ENCODE results near the gene MUC6. TPM values are rescaled to one million over a fixed set of nuclear protein-coding genes. Genes with fewer than 3 reads are reported as not detected.

MUC6 gene
- total RNA-seq, 1 experiment from 2014 or later = not detected

DNA sequence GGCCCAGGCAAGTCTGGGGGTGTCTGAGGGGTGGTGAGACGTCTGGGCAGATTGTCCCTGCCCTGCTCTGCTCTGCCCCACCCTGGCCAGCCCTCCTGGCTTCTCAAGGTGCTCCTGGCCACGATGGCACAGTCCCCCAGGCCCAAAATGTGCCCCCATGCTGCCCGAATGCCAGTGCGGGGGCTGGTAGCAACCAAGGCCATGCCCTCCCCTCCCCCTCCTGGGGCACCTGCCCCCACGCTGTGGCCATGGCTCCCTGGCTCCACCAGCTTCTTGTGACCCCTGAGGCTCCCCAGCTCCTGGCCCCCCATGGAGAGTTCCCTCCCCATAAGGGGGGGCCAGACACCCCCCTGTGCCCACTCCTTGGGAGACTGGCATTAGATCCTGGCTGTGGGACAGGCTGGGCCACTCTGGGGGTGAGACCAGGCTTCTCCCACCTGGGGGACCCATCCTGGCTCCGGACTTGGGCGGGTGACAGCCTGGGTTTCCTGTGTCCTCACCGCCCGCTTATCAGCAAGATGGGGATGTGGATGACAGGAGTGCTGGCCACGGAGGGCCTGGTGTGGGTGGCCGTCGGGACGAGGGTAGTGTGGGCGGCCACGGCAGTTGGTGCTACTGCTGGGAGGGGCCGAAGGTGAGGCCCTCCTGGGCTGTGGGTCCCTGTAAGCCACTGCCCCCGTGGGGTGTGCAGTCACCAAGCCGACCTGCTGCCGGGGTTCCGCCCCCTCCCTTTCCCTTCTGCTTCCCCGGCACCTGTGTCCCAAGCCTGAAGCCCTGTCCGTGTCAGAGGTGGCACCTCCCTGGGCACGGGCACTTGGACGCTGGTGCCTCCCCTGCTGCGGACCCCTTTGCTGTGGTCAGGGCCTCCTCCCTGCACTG lies 15.9 kb upstream of the MUC6 start:
- no peak for DNase-seq (ENCODE audit: low read depth)

DNA sequence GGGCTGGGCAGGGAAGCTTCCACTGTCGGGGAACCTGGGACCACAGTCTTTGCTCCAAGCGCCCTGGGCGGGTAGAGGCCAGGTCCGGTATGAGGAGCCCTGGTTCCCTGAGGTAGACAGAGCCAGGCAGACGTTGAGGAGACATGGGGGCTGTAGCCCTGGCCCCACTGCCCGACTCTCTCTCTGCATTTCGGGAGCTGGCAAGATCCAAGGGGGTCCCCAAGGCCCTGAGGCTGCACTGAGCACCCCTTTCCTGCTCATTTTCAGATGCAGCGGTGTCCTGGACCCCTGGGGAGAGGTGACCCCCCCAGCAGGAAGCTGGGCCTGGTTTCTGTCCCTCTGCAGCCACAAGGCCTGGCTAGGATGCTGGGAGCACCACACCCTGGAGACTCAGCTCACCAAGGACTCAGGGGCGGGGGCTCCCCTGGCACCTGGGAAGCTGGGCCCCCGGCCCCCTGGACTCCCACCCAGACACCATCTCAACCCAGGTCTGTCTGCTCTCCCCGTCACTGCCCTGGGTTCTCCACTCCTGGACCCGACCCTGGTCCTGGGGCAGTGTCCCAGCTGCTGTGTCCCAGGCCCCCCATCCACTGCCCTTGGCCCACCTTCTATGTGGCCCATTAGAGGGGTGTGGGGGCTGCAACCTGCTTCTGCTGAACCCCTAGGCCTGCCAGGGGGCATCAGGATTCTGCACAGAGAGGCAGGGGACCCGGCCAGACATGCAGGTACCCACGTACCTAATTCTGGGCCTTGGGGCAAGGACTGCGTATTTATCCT lies 15.0 kb upstream of the MUC6 start:
- no peak for DNase-seq (ENCODE audit: low read depth)

GRCh38 chr11:1050581-1051355 lies 14.2 kb upstream of the MUC6 start:
- peak; percentile 74 for DNase-seq (ENCODE audit: low read depth)

- no peak for DNase-seq (ENCODE audit: low read depth)
Observed at GRCh38 chr11:1049911-1050580, 13.5 kb upstream of the MUC6 start.

DNA sequence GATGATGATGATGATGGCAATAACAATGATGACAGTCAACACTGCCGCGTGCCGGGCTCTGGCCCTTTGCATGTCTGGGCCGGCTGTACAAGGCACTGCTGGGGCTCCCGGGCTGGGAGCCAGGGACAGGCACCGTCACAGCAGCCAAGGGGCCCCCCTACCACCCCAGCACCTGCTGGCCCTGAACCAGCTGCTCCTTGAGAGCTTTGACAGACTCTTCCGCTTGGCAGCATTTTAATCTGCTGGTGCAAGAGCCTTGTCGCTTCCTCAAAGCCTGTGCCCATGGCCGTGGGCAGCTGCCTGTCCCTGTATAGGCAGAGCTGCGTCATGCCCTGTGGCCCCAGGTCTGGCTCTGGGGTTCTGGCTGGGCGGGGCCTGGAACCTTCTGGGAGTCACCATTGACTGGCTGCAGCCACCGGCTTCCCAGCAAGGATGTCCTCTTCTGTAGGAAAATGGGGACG lies 12.9 kb upstream of the MUC6 start:
- no peak for DNase-seq (ENCODE audit: low read depth)

- no peak for DNase-seq (ENCODE audit: low read depth)
Observed at GRCh38 chr11:1049071-1049405, 12.5 kb upstream of the MUC6 start.

- no peak for DNase-seq (ENCODE audit: low read depth)
Observed at GRCh38 chr11:1048375-1049070, 12.0 kb upstream of the MUC6 start.

GRCh38 chr11:1047595-1048156 lies 11.2 kb upstream of the MUC6 start:
- DNase-seq (ENCODE audit: low read depth) = no peak

- DNase-seq (ENCODE audit: low read depth) = no peak
Observed at GRCh38 chr11:1044160-1044559, 7.6 kb upstream of the MUC6 start.

DNA sequence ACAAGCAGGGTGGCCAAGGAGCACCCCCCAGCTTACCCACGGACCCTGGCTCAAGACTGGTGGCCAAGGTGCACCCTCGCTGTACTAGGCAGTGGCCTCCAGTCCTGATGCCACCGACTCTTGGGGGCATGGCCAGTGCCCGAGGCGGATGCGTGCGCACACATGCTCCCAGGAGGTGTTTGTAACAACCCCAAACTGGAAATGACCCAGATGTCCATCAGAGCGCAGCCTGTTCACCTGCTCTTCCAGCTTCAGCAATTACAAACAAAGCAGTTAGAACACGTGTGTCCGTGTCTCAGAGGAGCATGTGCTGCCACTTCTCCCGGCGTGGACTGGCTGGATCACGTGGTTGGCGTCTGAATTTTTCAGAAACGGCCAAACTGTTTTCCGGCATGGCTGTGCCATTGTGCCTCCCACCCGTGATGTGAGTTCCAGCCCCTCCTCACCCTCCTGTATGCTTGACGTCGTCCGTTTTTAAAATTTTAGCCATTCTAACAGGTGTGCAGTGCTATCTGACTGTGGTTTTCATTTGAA lies 7.1 kb upstream of the MUC6 start:
- DNase-seq (ENCODE audit: low read depth) = no peak

- no peak for DNase-seq (ENCODE audit: low read depth)
Observed at GRCh38 chr11:1042626-1043562, 6.4 kb upstream of the MUC6 start.

DNA sequence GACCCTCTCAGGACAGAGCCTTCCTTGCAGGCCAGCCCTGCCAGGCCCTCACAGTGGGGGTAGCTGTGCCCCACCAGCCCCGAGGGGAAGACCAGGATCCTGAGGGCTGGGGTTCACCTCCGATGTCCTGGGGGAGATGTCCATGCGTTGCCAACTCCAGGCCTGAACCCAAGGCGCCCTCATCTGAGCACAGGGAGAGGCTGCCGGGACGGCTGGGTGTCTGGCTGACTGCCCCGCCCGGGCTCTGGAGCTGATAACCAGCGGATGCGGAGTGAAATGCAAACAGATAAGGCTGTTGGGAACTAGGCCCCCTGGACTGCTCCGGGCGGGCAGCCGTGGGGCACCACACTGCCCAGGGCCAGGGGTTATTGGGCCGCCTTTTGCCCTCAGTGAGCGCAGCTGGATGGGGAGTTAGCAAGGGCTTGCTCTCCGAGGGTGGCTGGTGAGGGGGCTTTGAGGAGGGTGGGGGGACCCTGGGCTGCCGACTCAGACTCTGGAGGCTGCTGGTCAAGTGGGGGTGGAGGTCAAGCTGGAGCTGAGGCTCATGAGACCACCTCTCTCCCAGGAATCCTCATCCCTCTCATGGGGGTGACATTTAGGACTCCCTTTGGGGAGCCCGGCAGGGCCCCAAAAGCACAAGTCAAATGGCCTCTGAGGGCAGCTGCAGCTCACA lies 5.6 kb upstream of the MUC6 start:
- DNase-seq (ENCODE audit: low read depth) = no peak

DNA sequence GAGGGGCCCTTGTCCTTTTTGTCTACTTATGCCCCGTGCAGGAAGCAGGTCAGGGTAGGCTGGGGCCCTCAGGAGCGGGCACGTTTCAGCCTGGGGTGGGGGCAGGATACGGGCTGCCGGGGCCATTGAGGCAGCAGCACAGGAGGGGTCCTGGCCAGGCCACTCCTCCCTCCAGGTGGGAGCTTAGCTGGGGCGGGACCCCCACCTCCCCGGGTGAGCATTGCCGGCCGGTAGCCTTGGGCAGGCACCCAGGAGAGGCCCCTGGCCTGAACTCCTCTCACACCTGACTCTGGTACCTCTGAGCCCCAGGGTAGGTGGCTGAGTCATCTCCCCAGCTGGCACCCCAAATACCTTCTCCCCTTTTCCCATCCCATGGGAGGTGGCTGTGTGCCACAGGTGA lies 5.0 kb upstream of the MUC6 start:
- DNase-seq (ENCODE audit: low read depth) = no peak

DNA sequence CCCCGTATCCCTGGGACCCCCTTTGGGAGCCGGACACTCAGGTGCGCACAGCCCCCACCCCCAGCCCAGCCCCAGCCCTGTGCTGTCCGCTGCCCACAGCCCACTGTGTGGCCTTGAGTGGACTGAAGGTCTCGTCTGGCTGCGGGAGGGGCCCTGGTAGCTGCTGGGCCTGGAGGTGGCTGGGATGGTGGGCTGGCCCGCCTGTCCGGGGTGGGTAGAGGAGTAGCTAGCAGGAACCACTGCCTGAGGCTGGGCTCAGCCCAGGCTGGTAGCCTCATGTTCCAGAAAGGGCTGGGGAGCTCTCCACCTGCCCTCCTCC lies 4.6 kb upstream of the MUC6 start:
- no peak for DNase-seq (ENCODE audit: low read depth)

GRCh38 chr11:1040428-1041148 lies 4.1 kb upstream of the MUC6 start:
- no peak for DNase-seq (ENCODE audit: low read depth)

GRCh38 chr11:1039481-1040427 lies 3.2 kb upstream of the MUC6 start:
- DNase-seq (ENCODE audit: low read depth) = no peak

DNA sequence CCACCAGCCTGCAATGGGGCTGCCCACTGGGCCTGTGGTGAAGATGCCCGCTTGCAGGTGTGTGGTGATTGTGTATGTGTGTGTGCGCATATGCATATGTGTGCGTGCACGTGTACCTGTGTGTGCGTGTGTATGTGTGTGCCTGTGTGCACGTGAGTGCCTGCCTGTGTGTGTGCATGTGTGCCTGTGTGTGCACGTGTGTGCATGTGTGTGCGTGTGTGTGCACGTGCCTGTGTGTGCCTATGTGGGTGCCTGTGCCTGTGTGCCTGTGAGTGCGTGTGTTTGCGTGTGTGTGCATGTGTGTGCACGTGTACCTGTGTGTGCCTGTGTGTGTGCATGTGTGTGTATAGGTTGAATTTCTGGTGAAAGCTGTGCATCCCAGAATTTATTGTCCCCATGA lies 2.4 kb upstream of the MUC6 start:
- no peak for DNase-seq (ENCODE audit: low read depth)

All from HT1080 (cell line).